ENCODE data around the gene ZDHHC14.
"Not testable (repeated sequence)": the region's sequence is repeated elsewhere in the genome, so short reads cannot be mapped to it uniquely, and the experiment has no call there.

The ZDHHC14 gene

GRCh38 chr6:157380779-157381561 lies at the start of gene ZDHHC14:
Gene ZDHHC14, plus strand, starts transcription at chr6:157381190.
- peak; percentile 92 to 93 for DNase-seq

GRCh38 chr6:157332813-157333212 lies 48.2 kb upstream of the ZDHHC14 start:
- no peak for DNase-seq

- DNase-seq: no peak
Observed at GRCh38 chr6:157333537-157333936, 47.5 kb upstream of the ZDHHC14 start.

GRCh38 chr6:157333956-157334355 lies 47.0 kb upstream of the ZDHHC14 start:
- no peak for DNase-seq

GRCh38 chr6:157335829-157336228 lies 45.2 kb upstream of the ZDHHC14 start:
- no peak for DNase-seq

GRCh38 chr6:157337276-157337675 lies 43.7 kb upstream of the ZDHHC14 start:
- not testable (repeated sequence) for DNase-seq

- DNase-seq: no peak
Observed at GRCh38 chr6:157337751-157338150, 43.2 kb upstream of the ZDHHC14 start.

DNA sequence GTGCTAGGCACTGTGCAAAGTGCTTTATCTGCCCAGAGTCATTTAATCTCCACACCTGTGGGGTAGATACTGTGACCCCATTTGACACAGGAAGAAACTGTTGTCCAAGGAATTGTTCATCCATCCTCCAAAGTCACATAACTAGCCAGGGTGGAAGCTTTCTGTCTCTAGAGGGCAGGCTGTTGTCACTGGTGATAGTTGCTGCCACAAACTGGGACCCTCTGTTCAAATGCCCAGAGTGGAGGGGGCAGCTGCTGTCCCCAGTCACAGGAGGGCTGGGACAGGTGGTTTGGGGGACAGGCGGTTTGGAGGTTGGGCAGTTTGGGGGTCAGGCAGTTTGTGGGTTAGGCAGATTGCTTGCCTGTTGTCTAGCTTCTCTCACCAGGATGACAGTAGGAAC lies 41.6 kb upstream of the ZDHHC14 start:
- DNase-seq: no peak

DNA sequence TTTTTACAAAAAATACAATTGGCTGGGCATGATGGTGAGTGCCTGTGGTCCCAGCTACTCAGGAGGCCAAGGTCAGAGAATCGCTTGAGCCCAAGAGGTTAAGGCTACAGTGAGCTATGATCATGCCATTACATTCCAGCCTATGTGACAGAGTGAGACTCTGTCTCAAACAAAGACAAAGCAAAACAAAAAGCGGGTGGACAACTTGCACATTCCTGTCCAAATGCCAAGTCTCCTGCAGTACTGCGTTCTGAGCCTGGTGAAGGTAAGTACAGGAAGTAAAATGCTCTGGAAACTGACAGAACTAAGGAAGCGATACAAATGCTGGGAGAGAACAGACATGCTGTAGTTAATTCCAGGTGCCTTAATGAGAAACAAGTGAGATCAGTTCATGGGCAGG lies 37.3 kb upstream of the ZDHHC14 start:
- no peak for DNase-seq

- DNase-seq: no peak
Observed at GRCh38 chr6:157346373-157346772, 34.6 kb upstream of the ZDHHC14 start.

- DNase-seq: no peak
Observed at GRCh38 chr6:157358287-157358686, 22.7 kb upstream of the ZDHHC14 start.

DNA sequence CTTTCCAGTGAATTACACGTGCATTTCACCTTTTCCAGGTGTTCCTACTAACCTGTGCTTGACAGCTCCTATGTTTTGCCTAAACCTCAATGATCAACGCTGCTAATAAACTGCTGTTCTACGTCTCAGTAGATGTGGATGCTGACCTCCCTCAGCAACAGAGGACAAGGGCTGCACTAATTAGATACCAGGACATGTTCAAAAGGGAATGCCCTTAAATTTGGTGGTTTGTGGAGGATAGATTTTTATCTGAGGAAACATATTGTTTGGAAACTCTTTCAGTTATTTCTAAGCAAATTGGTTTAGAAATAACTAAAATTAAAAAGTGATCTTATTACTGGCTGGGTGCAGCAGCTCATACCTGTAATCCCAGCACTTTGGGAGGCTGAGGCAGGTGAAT lies 19.1 kb upstream of the ZDHHC14 start:
- DNase-seq: no peak

DNA sequence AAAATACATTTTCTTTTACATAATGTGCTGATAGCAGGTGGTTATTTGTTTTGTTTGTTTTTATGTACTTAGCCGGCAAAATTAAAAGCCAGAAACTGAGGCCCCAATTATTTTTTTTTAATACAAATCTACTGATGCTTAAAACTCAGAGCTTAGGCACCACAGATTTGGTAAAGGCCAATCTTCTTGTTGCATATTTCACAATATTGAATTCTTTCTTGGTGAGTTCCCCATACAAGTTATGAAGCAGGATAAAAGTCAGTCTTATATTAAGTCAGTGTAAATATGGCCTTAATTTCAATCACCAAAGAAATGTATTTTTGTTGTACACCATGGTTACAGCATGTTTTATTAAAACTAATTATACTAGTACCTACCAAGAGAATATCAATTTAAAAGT lies 16.3 kb upstream of the ZDHHC14 start:
- DNase-seq: no peak

- no peak for DNase-seq
Observed at GRCh38 chr6:157366648-157367047, 14.3 kb upstream of the ZDHHC14 start.

DNA sequence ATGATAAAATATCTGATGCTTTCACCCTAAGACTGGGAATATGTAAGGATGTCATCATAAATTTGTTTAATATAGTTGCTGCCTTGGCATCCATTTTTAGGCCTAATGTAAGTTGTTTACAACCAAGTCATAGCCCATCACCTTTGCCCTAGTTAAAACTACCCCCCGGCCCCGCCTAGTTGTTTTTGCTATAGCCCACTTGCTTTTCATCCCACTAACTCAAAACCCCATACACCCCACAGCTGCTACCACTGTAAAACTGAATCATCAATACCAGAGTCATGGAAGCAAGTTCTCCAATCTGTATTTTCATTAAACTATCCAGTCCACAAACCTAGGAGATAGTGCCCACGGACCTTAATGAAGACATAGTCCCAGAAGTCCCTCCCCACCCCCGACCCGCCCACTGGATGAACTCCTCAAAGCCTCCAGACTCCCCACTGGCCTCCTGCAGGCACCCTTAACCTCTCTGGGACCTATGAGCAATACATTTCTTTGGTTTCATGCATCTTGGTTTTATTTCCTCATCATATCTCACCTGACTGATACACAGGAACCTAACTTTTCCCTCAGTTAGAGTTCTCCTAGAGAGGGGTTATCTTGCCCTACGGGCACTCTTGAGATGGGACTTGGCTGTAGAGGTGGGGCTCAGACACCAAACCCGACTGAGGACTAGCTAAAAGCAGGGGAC lies 12.5 kb upstream of the ZDHHC14 start:
- DNase-seq: no peak

DNA sequence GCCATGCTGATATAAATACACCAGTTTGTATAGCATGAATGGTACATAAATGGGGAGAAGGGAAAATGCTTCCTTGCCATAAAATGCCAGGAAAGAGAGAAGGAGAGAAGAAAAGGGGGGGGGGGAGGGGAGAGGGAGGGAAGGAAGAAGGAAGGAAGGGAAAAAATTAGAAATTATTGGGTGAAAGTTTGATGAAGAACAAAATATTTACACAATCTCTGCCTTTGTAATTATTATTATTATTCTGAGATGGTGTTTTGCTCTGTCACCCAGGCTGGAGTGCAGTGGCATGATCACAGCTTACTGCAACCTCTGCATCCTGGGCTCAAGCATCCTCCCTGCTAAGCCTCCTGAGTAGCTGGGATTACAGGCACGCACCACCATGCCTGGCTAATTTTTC lies 10.2 kb upstream of the ZDHHC14 start:
- no peak for DNase-seq

- no peak for DNase-seq
Observed at GRCh38 chr6:157372501-157373280, 8.3 kb upstream of the ZDHHC14 start.

DNA sequence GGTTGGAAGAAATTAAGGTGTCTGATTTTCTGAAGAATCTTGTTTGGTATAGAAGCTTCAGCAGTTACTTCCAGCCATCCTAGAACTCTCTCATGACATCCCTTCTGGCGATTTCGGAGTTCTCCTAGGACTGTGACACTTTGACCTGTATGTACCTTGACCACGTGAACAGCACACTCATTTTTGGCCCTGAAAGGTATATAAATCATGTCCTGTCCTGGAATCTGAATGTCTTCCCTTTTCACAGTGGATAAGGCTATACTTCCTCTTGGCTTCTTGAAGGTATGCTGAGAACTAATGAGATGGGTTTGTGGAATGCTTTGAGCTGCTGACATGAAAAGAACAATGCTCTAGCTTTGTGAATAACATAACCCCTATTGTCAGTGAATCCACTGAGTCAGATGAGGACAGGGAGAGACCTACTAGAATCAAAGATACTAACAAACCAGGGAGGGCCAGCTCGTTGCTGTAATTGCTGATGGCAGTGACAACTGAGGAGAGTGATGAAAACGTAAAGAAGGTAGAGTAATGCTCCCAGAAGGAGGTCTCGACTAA lies 6.0 kb upstream of the ZDHHC14 start:
- no peak for DNase-seq

DNA sequence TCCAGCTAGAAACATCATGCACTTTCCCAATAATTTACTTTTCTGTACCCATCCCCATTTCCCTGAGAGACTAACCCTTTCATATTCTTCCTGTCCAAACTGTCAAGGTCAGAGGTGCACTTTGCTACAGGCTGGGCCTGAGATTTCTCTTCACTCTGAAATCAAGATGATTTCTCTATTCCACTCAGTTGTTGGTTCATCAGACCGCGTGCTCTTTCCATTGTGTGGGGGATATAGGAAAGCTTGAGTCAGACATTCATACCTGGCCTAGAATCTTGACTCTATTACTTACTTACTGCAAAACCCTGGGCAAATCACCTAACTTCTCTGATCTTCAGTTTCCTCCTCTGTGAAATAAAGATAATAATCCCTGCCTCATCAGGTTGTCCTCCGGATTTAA lies 4.7 kb upstream of the ZDHHC14 start:
- no peak for DNase-seq

DNA sequence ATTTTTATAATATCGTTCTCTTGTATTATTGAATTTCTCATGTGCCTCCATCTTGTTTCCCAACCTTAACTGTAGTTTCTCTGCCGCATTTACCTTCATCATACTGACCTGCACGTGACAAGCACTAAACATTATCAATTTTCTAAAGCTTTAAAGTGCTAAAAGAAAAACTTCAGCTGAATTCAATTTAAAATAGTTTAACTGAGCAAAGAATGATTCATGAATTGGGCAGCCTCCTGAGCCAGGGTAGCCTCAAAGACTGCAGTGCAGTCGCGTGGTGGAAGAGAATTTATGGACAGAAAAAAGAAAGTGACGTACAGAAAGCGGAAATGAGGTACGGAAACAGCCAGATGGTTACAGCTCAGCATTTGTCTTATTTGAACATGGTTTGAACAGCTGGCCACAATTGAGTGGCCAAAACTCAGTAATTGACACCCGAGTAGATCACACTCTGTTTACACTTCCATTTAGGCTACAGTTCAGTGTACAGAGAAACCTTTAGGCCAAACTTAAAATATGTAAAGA lies 4.2 kb upstream of the ZDHHC14 start:
- DNase-seq: no peak

DNA sequence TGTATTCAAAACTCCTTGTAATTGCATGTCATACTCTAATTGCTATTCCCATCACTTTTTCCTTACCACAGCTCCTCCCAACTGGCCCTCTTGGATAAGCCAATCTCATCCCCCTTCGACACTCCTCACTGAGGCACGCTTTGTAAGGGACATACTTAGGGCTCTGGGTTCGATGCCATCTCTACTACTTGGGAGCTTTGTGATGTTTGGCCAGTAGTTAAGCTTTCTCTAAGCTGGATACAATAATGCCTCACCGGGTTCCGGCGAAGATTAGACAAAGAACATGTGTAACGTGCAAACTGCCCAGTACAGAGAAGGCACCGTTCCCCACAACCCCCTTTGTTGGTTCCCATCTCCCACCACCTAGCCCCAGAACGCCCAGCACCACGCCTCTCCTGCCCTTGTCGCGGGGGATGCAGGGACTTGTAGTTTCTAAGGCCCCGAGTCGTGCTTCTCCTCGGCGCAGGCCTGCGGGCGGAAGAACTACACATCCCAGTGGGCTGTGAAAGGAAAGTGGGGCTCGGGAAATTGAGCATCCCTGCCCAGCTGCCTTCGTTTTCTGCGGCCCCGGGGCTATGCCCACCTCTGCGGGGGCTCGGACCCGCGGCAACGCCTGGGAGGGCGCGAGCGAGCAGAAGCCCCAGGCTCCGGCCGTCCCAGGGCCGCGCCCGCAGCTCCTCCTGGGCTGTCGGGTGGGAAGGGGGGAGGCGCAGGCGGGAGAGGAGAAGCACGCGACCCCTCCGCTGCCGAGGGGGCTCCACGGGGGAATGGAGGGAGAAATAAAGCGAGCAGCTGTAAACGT lies 1.1 kb upstream of the ZDHHC14 start:
- peak; percentile 92 to 95 for DNase-seq

DNA sequence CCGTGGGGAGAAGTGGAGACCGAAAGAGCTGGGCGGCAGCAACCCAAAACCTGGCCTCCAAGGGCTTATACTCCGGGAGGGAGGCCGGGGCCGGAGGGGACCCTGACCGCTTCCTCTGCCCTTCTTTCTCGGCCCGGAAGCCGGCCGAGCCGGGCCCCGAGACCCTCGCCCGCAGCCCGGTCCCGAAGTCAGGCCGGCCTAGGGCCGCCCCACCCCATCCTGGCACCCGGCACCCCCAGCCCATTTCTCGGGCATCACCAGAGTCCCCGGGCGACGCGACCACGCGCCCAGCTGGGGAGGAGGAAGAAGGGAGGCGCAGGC lies 572 bp upstream of the ZDHHC14 start:
- no peak for DNase-seq
